Liver (tissue), 9 donors: ENCODE measurements around the gene AGT. TPM values are rescaled to one million over a fixed set of nuclear protein-coding genes. Genes with fewer than 3 reads are reported as not detected.

Experiments used
- DNase-seq: peaks from one replicate; pipeline ENCODE4 v3.0.0-alpha.2; 2017; ENCODE audit warnings: low spot score
- H3K27ac ChIP-seq, 2 donors: one replicate each; pipeline ENCODE4 v1.7.0; 2013; ENCODE audit warnings: inconsistent platforms in 2 of 2, low read length in 2 of 2, control low read depth in 1 of 2, low read depth in 1 of 2, mild to moderate bottlenecking in 1 of 2
- H3K27me3 ChIP-seq, 4 donors: one replicate each; pipeline versions ENCODE4 v1.6.1 to v1.7.0; 2013; ENCODE audit warnings: low read length in 3 of 4, inconsistent platforms in 1 of 4, mild to moderate bottlenecking in 1 of 4, moderate library complexity in 1 of 4; ENCODE audit not compliant: control insufficient read depth in 4 of 4, insufficient read depth in 4 of 4
- H3K36me3 ChIP-seq, 4 donors: one replicate each; pipeline versions ENCODE4 v1.6.1 to v1.7.0; 2013; ENCODE audit warnings: low read length in 3 of 4, mild to moderate bottlenecking in 3 of 4, low read depth in 1 of 4, moderate library complexity in 1 of 4; ENCODE audit not compliant: control insufficient read depth in 4 of 4, insufficient read depth in 3 of 4
- H3K4me1 ChIP-seq, 4 donors: one replicate each; pipeline versions ENCODE4 v1.6.1 to v1.7.0; 2013; ENCODE audit warnings: low read length in 3 of 4, mild to moderate bottlenecking in 3 of 4, moderate library complexity in 1 of 4; ENCODE audit not compliant: control insufficient read depth in 4 of 4, insufficient read depth in 4 of 4
- H3K4me3 ChIP-seq, 3 donors: one replicate each; pipeline versions ENCODE4 v1.6.1 to v1.7.0; 2013; ENCODE audit warnings: low read length in 3 of 3, control low read depth in 1 of 3, low read depth in 1 of 3, mild to moderate bottlenecking in 1 of 3
- H3K9ac ChIP-seq, 2 donors: one replicate each; pipeline ENCODE4 v1.7.0; 2013; ENCODE audit warnings: low read length in 2 of 2, mild to moderate bottlenecking in 2 of 2, moderate library complexity in 2 of 2, control low read depth in 1 of 2, low read depth in 1 of 2
- H3K9me3 ChIP-seq, 4 donors: one replicate each; pipeline versions ENCODE4 v1.6.1 to v1.7.0; 2013; ENCODE audit warnings: low read length in 3 of 4; ENCODE audit not compliant: control insufficient read depth in 4 of 4
- ATF3 ChIP-seq: IDR thresholded peaks from 2 replicates; pipeline ENCODE4 v1.6.1; 2016; ENCODE audit warnings: antibody characterized with exemption
- CTCF ChIP-seq: fragments of 150-350 bp; IDR thresholded peaks from 2 replicates; pipeline ENCODE4 v1.5.1; 2017; ENCODE audit warnings: improper control_type of control experiment, low read depth, low read length; ENCODE audit not compliant: missing input control
- EGR1 ChIP-seq, 2 donors: IDR thresholded peaks; 2 replicates each; pipeline ENCODE4 v1.6.1; 2016 to 2018; ENCODE audit warnings: antibody characterized with exemption in 2 of 2, low read depth in 2 of 2
- FOXA1 ChIP-seq: IDR thresholded peaks from 2 replicates; pipeline ENCODE4 v1.6.1; 2016; ENCODE audit warnings: antibody characterized with exemption
- FOXA2 ChIP-seq: IDR thresholded peaks from 2 replicates; pipeline ENCODE4 v1.6.1; 2016; ENCODE audit warnings: antibody characterized with exemption
- GABPA ChIP-seq, 2 donors: IDR thresholded peaks in 1 of 2; conservative IDR thresholded peaks in 1 of 2; 2 replicates each; pipeline ENCODE4 v1.6.1; 2016; ENCODE audit warnings: antibody characterized with exemption in 2 of 2, mild to moderate bottlenecking in 1 of 2, moderate library complexity in 1 of 2
- HNF4A ChIP-seq, 2 donors: conservative IDR thresholded peaks; 2 replicates each; pipeline ENCODE4 v1.6.1; 2016; ENCODE audit warnings: antibody characterized with exemption in 2 of 2, mild to moderate bottlenecking in 2 of 2
- HNF4G ChIP-seq: IDR thresholded peaks from 2 replicates; pipeline ENCODE4 v1.6.1; 2016; ENCODE audit warnings: antibody characterized with exemption
- JUND ChIP-seq, 2 donors: IDR thresholded peaks; 2 replicates each; pipeline ENCODE4 v1.6.1; 2016; ENCODE audit warnings: antibody characterized with exemption in 2 of 2
- MAX ChIP-seq: IDR thresholded peaks from 2 replicates; pipeline ENCODE4 v1.6.1; 2016; ENCODE audit warnings: antibody characterized with exemption
- NR2F2 ChIP-seq: IDR thresholded peaks from 2 replicates; pipeline ENCODE4 v1.6.1; 2016; ENCODE audit warnings: antibody characterized with exemption
- RAD21 ChIP-seq, 2 donors: IDR thresholded peaks; 2 replicates each; pipeline ENCODE4 v1.6.1; 2016; ENCODE audit warnings: antibody characterized with exemption in 2 of 2, mild to moderate bottlenecking in 2 of 2
- REST ChIP-seq: IDR thresholded peaks from 2 replicates; pipeline ENCODE4 v1.6.1; 2016; ENCODE audit warnings: antibody characterized with exemption, mild to moderate bottlenecking
- RXRA ChIP-seq, 2 donors: IDR thresholded peaks; 2 replicates each; pipeline ENCODE4 v1.6.1; 2017 to 2018; ENCODE audit warnings: antibody characterized with exemption in 2 of 2, mild to moderate bottlenecking in 1 of 2
- SP1 ChIP-seq: IDR thresholded peaks from 2 replicates; pipeline ENCODE4 v1.6.1; 2018; ENCODE audit warnings: antibody characterized with exemption, mild to moderate bottlenecking
- TAF1 ChIP-seq: conservative IDR thresholded peaks from 2 replicates; pipeline ENCODE4 v1.6.1; 2016; ENCODE audit warnings: antibody characterized with exemption, mild to moderate bottlenecking
- YY1 ChIP-seq: IDR thresholded peaks from 2 replicates; pipeline ENCODE4 v1.6.1; 2016; ENCODE audit warnings: antibody characterized with exemption, mild to moderate bottlenecking
- ZBTB33 ChIP-seq: IDR thresholded peaks from 2 replicates; pipeline ENCODE4 v1.6.1; 2016; ENCODE audit warnings: antibody characterized with exemption
- WGBS: extraction: QIAGEN DNeasy Blood & Tissue Kit; methylation state at CpG from one replicate; pipeline ENCODE4 v1.1.7; 2013; 5-methylcytosine and 5-hydroxymethylcytosine counted together
- polyA plus RNA-seq, 2 donors: library from polyadenylated mRNA; stranded (reverse) in 1 of 2; unstranded in 1 of 2; fragments of 200-250 nt in 1 of 2; fragments of >200 nt in 1 of 2; fragmentation: Nextera tagmentation in 1 of 2; extraction: Ambion mirVana in 1 of 2; gene quantifications; one replicate each; pipeline versions ENCODE4 v1.2.1 to v1.2.3, GENCODE V29; 2013 to 2015
- total RNA-seq, 2 donors: library from RNA; depleted of rRNA; stranded (reverse); fragments of >200 nt; gene quantifications; one replicate each; pipeline ENCODE4 v1.2.3, GENCODE V29; 2014
- donor health status: healthy.
- donor health status: healthy.
- donor health status: healthy.
- donor health status: healthy.
- donor health status: healthy.

AGT gene
- total and polyA plus RNA-seq, 4 donors = 1,430 to 5,119 (median 2,089) TPM

- no peak overlapping the region for H3K4me3 ChIP-seq
- H3K36me3 ChIP-seq = peaks cover 1 to 28% (median 11%) of the 10 kb centered on the region in 4 donors
Measured at GRCh38 chr1:230680300-230681025, 33.5 kb downstream of the AGT start.

More at GRCh38 chr1:230680300-230681025, 33.5 kb downstream of the AGT start:
- Histone ChIP-seq H3K27ac (peak overlapping the region; percentile 5 to 51), H3K27me3 (no peaks in the 10 kb centered on the region), H3K4me1 (peaks cover 17 to 34% (median 25%) of the 10 kb centered on the region in 4 donors), H3K9me3 (no peaks in the 10 kb centered on the region), H3K9ac (no peak overlapping the region)
- WGBS = 20% methylated on average over 4 of the region's 4 CpGs
- no peak for DNase-seq
- peak; percentile 48 for TF ChIP-seq NR2F2
- peak; percentile 68 to 84 for TF ChIP-seq RXRA (IDR thresholded peaks at IDR 0.05)
- peak in 1 of 2 donors; percentile 11 for TF ChIP-seq RAD21 (IDR thresholded peaks at IDR 0.05)
- peak; percentile 42 for TF ChIP-seq HNF4G
- peak; percentile 40 for TF ChIP-seq MAX
- no peak for TF ChIP-seq GABPA (IDR thresholded peaks at IDR 0.05 in 1 of 2, conservative IDR thresholded peaks at IDR 0.05 in 1 of 2)
- TF ChIP-seq ATF3 = peak; percentile 61
- peak in 1 of 2 donors; percentile 44 for TF ChIP-seq EGR1 (IDR thresholded peaks at IDR 0.05; ENCODE audit: low read depth in 2 of 2)
- no peak for TF ChIP-seq TAF1
- peak; percentile 76 to 81 for TF ChIP-seq HNF4A (conservative IDR thresholded peaks at IDR 0.05)
- TF ChIP-seq CTCF = no peak
- TF ChIP-seq FOXA1 = peak; percentile 78
- peak; percentile 50 for TF ChIP-seq ZBTB33
- TF ChIP-seq REST = peak; percentile 22
- TF ChIP-seq SP1 = peak; percentile 79
- peak; percentile 42 to 68 for TF ChIP-seq JUND (IDR thresholded peaks at IDR 0.05)
- peak; percentile 70 for TF ChIP-seq FOXA2
- TF ChIP-seq YY1 = peak; percentile 74
